Tibial artery (tissue), 4 donors: ENCODE measurements around the gene SOWAHA.
A peak's percentile ranks its signal among the peaks of the same experiment; 100 is the strongest.

ENCODE experiments used
- DNase-seq, 2 donors: peaks; one replicate each; pipeline ENCODE4 v3.0.0-alpha.2; 2019
- H3K27ac ChIP-seq, 2 donors: fragments of 200-600 bp; sonication (generic) in 1 of 2; 1 replicate in 1 of 2; 2 replicates in 1 of 2; pipeline ENCODE4 v1.5.1; 2018 to 2019; ENCODE audit warnings: mild to moderate bottlenecking in 1 of 2
- H3K27me3 ChIP-seq, 2 donors: fragments of 200-600 bp; sonication (generic) in 1 of 2; one replicate each; pipeline versions ENCODE4 v1.5.1 to v1.6.0; 2016 to 2019
- H3K36me3 ChIP-seq, 3 donors: fragments of 200-600 bp; sonication (generic) in 2 of 3; one replicate each; pipeline ENCODE4 v1.5.1; 2016 to 2019; ENCODE audit warnings: mild to moderate bottlenecking in 2 of 3
- H3K4me1 ChIP-seq, 4 donors: fragments of 200-600 bp; sonication (generic) in 2 of 4; 1 replicate in 3 of 4; 2 replicates in 1 of 4; pipeline ENCODE4 v1.5.1; 2016 to 2019
- H3K4me3 ChIP-seq, 2 donors: fragments of 200-600 bp; sonication (generic) in 1 of 2; 1 replicate in 1 of 2; 2 replicates in 1 of 2; pipeline ENCODE4 v1.5.1; 2018 to 2019; ENCODE audit warnings: mild to moderate bottlenecking in 2 of 2
- H3K9me3 ChIP-seq, 3 donors: fragments of 200-600 bp; sonication (generic) in 1 of 3; one replicate each; pipeline ENCODE4 v1.5.1; 2016 to 2019
- intact Hi-C: fragments of 100-400 bp; cut with DNase I; formaldehyde crosslinking; loops from one replicate; pipeline ENCODE4 v1.15.0; 2023; ENCODE audit warnings: low total_unique reads
- TF ChIP-seq, protein P1 (sequence below), 2 experiments: fragments of 200-600 bp in 1 of 2; fragments of 450-650 bp in 1 of 2; IDR thresholded peaks; one replicate each; pipeline ENCODE4 v1.5.1; 2017 to 2019; ENCODE audit warnings: antibody characterized with exemption in 2 of 2, mild to moderate bottlenecking in 1 of 2, moderate library complexity in 1 of 2

Gene SOWAHA

DNA sequence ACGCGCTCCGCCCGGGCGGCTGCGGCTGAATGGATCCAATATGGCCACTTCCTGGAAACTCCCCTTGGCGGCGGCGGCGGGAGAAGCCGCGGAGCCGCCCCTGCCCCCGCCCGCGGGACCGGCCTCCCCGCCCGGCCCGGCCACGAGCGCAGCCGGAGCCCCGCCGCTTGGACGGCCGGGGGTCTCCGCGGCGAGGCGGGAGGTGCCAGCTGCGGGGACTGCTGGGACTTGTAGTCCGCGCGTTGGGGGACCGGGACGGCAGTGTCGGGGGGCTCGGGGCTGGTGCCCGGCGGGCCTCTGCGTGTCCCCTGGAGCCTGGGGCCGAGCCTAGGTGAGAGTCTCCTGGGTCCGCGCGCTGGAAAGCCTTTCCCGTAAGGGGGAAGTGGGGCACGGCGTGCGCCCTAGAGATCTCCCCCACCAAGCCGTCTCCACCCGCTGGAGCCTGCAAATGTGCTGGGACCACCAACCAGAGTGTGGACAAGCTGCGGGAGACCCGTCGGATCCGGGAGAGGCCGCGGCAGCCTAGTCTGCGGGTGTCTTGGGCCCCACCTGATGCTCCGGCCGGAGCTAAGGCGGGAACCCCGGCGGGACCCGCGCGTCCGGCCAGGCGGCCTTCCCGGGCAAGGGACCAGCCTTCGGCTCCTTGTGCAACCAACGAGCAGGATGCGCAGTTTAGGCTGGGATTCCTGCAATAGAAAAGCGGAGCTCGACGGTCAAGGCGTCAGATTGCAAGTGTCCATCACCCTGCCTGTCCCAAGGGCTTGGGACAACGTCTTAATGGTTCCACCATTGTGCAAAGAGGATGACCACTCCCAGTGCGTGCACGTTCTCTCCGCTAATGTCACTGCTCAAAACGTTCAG, 35.7 kb upstream of the SOWAHA start, which contains the start of gene SEPTIN8:
TSS of gene SEPTIN8 (minus strand) at position 31 of the 861 bp plus-strand sequence. CDS start 102 bp downstream, outside the sequence.
- peaks cover 0 to 58% (median 36%) of the 10 kb centered on the region in 4 donors for H3K4me1 ChIP-seq
- no peaks in the 10 kb centered on the region for H3K36me3 ChIP-seq
- TF ChIP-seq, protein P1, sequence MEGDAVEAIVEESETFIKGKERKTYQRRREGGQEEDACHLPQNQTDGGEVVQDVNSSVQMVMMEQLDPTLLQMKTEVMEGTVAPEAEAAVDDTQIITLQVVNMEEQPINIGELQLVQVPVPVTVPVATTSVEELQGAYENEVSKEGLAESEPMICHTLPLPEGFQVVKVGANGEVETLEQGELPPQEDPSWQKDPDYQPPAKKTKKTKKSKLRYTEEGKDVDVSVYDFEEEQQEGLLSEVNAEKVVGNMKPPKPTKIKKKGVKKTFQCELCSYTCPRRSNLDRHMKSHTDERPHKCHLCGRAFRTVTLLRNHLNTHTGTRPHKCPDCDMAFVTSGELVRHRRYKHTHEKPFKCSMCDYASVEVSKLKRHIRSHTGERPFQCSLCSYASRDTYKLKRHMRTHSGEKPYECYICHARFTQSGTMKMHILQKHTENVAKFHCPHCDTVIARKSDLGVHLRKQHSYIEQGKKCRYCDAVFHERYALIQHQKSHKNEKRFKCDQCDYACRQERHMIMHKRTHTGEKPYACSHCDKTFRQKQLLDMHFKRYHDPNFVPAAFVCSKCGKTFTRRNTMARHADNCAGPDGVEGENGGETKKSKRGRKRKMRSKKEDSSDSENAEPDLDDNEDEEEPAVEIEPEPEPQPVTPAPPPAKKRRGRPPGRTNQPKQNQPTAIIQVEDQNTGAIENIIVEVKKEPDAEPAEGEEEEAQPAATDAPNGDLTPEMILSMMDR (IDR thresholded peaks at IDR 0.05): no peak
- H3K27ac ChIP-seq: peak within 1 kb of the TSS; percentile 85 to 98
- no peaks in the 10 kb centered on the region for H3K9me3 ChIP-seq
- H3K4me3 ChIP-seq: peak within 1 kb of the TSS; percentile 63 to 90
- intact Hi-C loops: no loop called here
- peak; percentile 59 to 81 for DNase-seq
- no peaks in the 10 kb centered on the region for H3K27me3 ChIP-seq

DNA sequence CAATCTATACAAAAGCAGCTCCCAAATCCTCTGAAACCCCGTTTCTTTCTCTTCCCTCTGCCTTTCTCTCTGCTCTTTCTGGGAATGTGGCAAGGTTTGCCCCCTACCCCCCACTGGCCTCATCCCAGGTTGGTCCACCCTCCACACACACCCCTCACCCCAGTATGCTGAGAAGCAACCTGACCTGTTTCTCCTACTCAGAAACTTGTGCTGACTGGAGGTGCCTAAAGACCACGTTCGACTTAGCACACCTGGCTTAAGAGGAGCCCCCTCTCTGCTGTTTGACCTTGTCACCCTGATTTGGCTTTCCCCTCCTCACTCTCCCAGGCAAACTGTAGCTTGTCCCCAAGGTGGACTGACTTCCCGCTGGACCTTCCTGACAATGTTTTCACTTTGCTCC, 35.0 kb upstream of the SOWAHA start:
- peaks cover 0 to 51% (median 29%) of the 10 kb centered on the region in 4 donors for H3K4me1 ChIP-seq
- peak overlapping the region; percentile 63 to 90 for H3K4me3 ChIP-seq
- intact Hi-C loops: no loop called here
- no peaks in the 10 kb centered on the region for H3K9me3 ChIP-seq
- TF ChIP-seq, protein P1 (IDR thresholded peaks at IDR 0.05): no peak
- H3K36me3 ChIP-seq: no peaks in the 10 kb centered on the region
- DNase-seq: no peak
- no peaks in the 10 kb centered on the region for H3K27me3 ChIP-seq
- H3K27ac ChIP-seq: peak overlapping the region; percentile 85 to 98

DNA sequence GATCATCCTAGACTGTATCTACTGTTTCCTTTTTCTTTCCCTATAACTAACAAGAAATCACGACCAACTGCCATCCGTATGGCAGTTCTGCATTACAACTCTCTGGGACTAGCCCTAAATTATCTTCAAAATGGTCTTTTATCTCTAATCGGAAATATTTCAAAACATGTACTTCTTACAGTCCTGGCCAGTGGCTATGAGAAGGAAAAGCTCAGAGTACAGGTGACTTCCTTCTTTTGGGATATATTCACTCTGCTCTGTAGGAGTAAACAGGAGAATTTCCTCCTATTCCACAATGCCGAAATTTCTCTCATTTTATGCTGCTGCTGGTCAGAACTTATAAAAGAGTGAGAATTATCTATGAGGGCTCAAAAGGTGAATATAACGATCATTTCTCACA, 34.2 kb upstream of the SOWAHA start:
- no peak overlapping the region for H3K4me3 ChIP-seq
- no peaks in the 10 kb centered on the region for H3K27me3 ChIP-seq
- no peaks in the 10 kb centered on the region for H3K9me3 ChIP-seq
- H3K27ac ChIP-seq: peak overlapping the region in 1 of 2 donors; percentile 98
- H3K36me3 ChIP-seq: no peaks in the 10 kb centered on the region
- TF ChIP-seq, protein P1 (IDR thresholded peaks at IDR 0.05): no peak
- H3K4me1 ChIP-seq: peaks cover 0 to 43% (median 25%) of the 10 kb centered on the region in 4 donors
- no peak for DNase-seq
- intact Hi-C loops: no loop called here

DNA sequence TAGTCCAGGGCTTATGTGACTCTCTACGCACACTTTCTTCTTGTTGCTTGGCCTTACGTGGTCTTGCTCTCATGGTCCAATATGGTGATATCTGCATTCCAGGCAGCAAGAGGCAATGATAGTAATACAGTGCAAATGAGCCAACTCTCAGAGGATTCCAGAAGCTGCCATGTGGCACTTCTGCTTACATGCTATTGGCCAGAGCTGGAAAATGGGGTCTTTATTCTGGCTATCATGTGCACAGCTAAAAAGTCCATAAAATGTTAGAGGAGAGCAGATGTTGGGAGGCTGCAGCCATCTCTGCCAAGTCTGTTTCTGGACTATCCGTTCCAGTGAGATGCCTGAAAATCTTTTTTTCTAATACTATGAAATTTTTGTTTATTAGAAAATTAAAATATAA, 33.1 kb upstream of the SOWAHA start:
- Histone ChIP-seq H3K4me3 (no peak overlapping the region), H3K4me1 (peaks cover 0 to 32% (median 16%) of the 10 kb centered on the region in 4 donors), H3K36me3 (no peaks in the 10 kb centered on the region), H3K27ac (no peak overlapping the region), H3K27me3 (no peaks in the 10 kb centered on the region), H3K9me3 (no peaks in the 10 kb centered on the region)
- DNase-seq: no peak
- intact Hi-C loops: no loop called here
- TF ChIP-seq, protein P1 (IDR thresholded peaks at IDR 0.05): no peak

DNA sequence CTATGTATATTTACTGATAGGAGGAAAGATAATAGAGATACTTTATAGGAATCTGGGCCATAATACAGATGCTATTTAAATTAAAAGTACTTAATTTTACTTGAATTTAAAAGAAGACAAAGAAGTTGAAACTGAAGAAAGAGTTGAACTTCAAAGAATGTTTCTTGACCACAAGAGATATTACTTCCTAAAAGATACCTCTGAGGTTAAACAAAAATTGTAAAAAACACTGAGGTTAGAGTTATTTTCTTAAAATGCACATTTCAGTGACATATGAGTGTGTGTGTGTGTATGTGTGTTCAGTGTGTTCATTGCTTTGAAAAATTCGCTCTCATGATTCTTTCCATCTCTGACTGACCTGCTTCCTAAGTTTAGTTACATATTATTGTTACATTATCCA, 32.5 kb upstream of the SOWAHA start:
- peaks cover 0 to 26% (median 13%) of the 10 kb centered on the region in 4 donors for H3K4me1 ChIP-seq
- no peak for DNase-seq
- no peaks in the 10 kb centered on the region for H3K27me3 ChIP-seq
- H3K9me3 ChIP-seq: no peaks in the 10 kb centered on the region
- intact Hi-C loops: no loop called here
- no peak overlapping the region for H3K27ac ChIP-seq
- H3K36me3 ChIP-seq: no peaks in the 10 kb centered on the region
- TF ChIP-seq, protein P1 (IDR thresholded peaks at IDR 0.05): no peak
- H3K4me3 ChIP-seq: no peak overlapping the region
